Measurements from ENCODE around the gene CAP1.

CAP1 gene

GRCh38 chr1:40092706-40093639 lies 52.4 kb downstream of the CAP1 start:
- no peak for TF ChIP-seq YY1 (IDR thresholded peaks at IDR 0.05; ENCODE audit: insufficient read depth, insufficient read length)
- no peak for TF ChIP-seq SUZ12 (IDR thresholded peaks at IDR 0.05; ENCODE audit: extremely low read depth, insufficient read depth, insufficient read length)
- TF ChIP-seq ZNF274 (IDR thresholded peaks at IDR 0.05; ENCODE audit: low read depth, low read length), result no peak
- Histone ChIP-seq H3K4me3 (ENCODE audit: insufficient read length, low read depth) (no peak overlapping the region), H3K4me1 (ENCODE audit: insufficient read depth, insufficient read length) (peaks cover 7% of the 10 kb centered on the region), H3K36me3 (ENCODE audit: insufficient read depth, insufficient read length, low read length) (peaks cover 66% of the 10 kb centered on the region), H3K9ac (ENCODE audit: insufficient read length, low read depth) (no peak overlapping the region), H3K27me3 (ENCODE audit: insufficient read depth, insufficient read length) (no peaks in the 10 kb centered on the region), H3K9me3 (ENCODE audit: insufficient read depth, low read length) (no peaks in the 10 kb centered on the region)
- no peak for DNase-seq (ENCODE audit: low read depth, low spot score)

DNA sequence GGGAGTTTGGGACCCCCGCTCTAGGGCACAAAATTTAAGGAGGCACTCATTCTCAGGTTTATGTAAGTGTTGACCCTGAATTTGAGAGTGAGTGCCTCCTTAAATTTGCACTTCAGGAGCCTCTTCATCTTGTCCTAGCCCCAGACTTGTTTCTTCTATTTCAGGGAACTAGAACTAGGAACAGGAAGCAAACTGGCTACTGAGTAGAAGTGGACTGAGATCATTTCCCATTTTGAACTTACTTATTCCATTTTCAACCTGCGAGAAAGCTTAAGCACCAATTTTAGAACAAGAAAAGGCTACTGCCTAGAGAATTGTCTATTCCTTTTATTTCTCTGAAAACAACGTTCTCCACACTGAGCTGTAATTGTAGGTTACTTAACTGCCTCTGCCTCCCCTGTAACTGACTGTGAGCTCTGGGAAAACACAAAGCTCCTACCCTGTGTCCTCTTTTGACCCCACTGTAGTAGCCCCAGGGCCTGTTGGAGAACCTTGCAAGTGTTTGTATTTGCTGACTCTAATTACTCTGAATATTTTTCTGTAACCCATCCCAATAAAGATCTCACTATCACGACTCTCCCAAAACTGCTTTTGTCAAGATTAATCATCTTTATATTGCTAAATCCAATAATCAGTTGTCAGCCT lies 54.1 kb downstream of the CAP1 start:
- TF ChIP-seq SUZ12 (IDR thresholded peaks at IDR 0.05; ENCODE audit: extremely low read depth, insufficient read depth, insufficient read length) (no peak), ZNF274 (IDR thresholded peaks at IDR 0.05; ENCODE audit: low read depth, low read length) (no peak), YY1 (IDR thresholded peaks at IDR 0.05; ENCODE audit: insufficient read depth, insufficient read length) (no peak)
- Histone ChIP-seq H3K4me1 (ENCODE audit: insufficient read depth, insufficient read length) (peaks cover 7% of the 10 kb centered on the region), H3K9ac (ENCODE audit: insufficient read length, low read depth) (no peak overlapping the region), H3K36me3 (ENCODE audit: insufficient read depth, insufficient read length, low read length) (peaks cover 49% of the 10 kb centered on the region), H3K9me3 (ENCODE audit: insufficient read depth, low read length) (no peaks in the 10 kb centered on the region), H3K27me3 (ENCODE audit: insufficient read depth, insufficient read length) (no peaks in the 10 kb centered on the region), H3K4me3 (ENCODE audit: insufficient read length, low read depth) (no peak overlapping the region)
- no peak for DNase-seq (ENCODE audit: low read depth, low spot score)

DNA sequence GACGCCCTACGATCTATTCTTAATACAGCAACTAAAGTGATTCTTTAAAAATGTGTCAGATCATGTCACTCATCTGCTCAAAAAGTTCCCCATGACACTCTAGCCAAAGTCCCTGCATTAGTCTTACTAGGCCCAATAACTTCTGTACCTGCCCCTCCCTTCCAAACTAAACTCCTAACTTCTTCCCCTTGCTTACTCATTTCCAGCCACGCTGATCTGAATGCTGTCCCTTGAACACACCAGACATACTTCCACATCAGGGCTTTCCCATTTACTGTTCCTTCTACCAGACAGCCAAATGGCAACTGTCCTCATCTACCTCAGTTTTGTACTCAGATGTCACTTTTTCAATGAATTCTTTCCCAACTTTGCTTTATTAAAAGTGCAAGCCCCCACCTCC lies 55.3 kb downstream of the CAP1 start:
- H3K4me1 ChIP-seq (ENCODE audit: insufficient read depth, insufficient read length), result peaks cover 7% of the 10 kb centered on the region
- H3K9ac ChIP-seq (ENCODE audit: insufficient read length, low read depth), result no peak overlapping the region
- H3K27me3 ChIP-seq (ENCODE audit: insufficient read depth, insufficient read length), result no peaks in the 10 kb centered on the region
- H3K4me3 ChIP-seq (ENCODE audit: insufficient read length, low read depth), result no peak overlapping the region
- H3K36me3 ChIP-seq (ENCODE audit: insufficient read depth, insufficient read length, low read length), result peaks cover 37% of the 10 kb centered on the region
- DNase-seq (ENCODE audit: low read depth, low spot score), result no peak
- TF ChIP-seq YY1 (IDR thresholded peaks at IDR 0.05; ENCODE audit: insufficient read depth, insufficient read length) (no peak), ZNF274 (IDR thresholded peaks at IDR 0.05; ENCODE audit: low read depth, low read length) (no peak), SUZ12 (IDR thresholded peaks at IDR 0.05; ENCODE audit: extremely low read depth, insufficient read depth, insufficient read length) (no peak)
- no peaks in the 10 kb centered on the region for H3K9me3 ChIP-seq (ENCODE audit: insufficient read depth, low read length)

- H3K36me3 ChIP-seq (ENCODE audit: insufficient read depth, insufficient read length, low read length), result peaks cover 31% of the 10 kb centered on the region
- no peak for DNase-seq (ENCODE audit: low read depth, low spot score)
- no peak for TF ChIP-seq SUZ12 (IDR thresholded peaks at IDR 0.05; ENCODE audit: extremely low read depth, insufficient read depth, insufficient read length)
- no peak for TF ChIP-seq ZNF274 (IDR thresholded peaks at IDR 0.05; ENCODE audit: low read depth, low read length)
- no peak for TF ChIP-seq YY1 (IDR thresholded peaks at IDR 0.05; ENCODE audit: insufficient read depth, insufficient read length)
- H3K4me3 ChIP-seq (ENCODE audit: insufficient read length, low read depth), result peak overlapping the region; percentile 81
- peaks cover 7% of the 10 kb centered on the region for H3K4me1 ChIP-seq (ENCODE audit: insufficient read depth, insufficient read length)
- H3K9me3 ChIP-seq (ENCODE audit: insufficient read depth, low read length), result no peaks in the 10 kb centered on the region
- H3K27me3 ChIP-seq (ENCODE audit: insufficient read depth, insufficient read length), result no peaks in the 10 kb centered on the region
- peak overlapping the region; percentile 87 for H3K9ac ChIP-seq (ENCODE audit: insufficient read length, low read depth)
These were observed 56.1 kb downstream of the CAP1 start for GRCh38 chr1:40096646-40096976.

DNA sequence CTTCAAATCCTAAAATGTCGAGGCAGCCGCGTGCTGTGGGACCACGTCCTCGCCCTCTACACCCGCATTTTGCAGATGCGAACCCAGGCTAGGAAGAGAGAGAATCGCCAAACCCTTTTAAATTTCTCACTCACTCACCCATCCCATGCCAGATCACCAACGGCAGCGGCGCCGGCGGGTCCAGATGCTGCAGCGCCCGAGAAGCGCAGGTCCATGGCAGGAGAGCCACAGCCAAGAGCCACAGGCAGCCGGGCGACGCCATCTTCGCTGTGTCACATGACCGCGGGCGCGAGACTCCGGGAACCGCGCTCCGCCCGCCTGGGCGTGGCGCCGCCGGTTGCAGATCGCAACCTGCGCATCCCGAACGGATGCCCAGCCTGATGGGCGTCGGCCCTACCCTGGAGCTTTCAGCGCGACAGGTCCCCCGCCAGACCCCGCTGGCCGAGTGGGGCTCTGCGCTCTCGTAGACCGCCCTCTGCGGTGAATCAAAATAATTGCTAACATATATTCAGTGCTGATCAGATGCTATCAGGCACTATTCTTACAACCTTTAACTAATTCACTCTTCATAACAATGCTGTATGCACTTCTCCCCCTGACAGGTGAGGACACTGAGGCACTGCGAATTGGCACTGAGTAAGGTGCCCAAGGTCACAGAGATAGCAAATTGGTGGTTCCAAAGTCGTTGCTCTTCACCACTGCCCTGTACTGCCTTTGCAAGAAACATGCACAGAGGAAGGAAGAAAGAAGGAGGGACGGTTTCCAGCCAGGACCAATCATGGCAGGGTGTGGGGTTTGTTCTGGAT lies 56.7 kb downstream of the CAP1 start, which contains the start of gene PPT1:
Gene PPT1, minus strand, starts transcription at position 276 of the 806 bp plus-strand sequence. Its CDS starts 14 bp downstream, at position 262.
- Histone ChIP-seq H3K4me3 (ENCODE audit: insufficient read length, low read depth) (peak within 1 kb of the TSS; percentile 81), H3K9me3 (ENCODE audit: insufficient read depth, low read length) (peaks cover 5% of the 10 kb centered on the region; the same call in 1 of the 2 replicates), H3K4me1 (ENCODE audit: insufficient read depth, insufficient read length) (peaks cover 7% of the 10 kb centered on the region), H3K27me3 (ENCODE audit: insufficient read depth, insufficient read length) (no peaks in the 10 kb centered on the region), H3K9ac (ENCODE audit: insufficient read length, low read depth) (peak within 1 kb of the TSS; percentile 87), H3K36me3 (ENCODE audit: insufficient read depth, insufficient read length, low read length) (peaks cover 27% of the 10 kb centered on the region)
- TF ChIP-seq YY1 (IDR thresholded peaks at IDR 0.05; ENCODE audit: insufficient read depth, insufficient read length), result peak; percentile 90
- TF ChIP-seq SUZ12 (IDR thresholded peaks at IDR 0.05; ENCODE audit: extremely low read depth, insufficient read depth, insufficient read length), result no peak
- no peak for TF ChIP-seq ZNF274 (IDR thresholded peaks at IDR 0.05; ENCODE audit: low read depth, low read length)
- peak; percentile 80 for DNase-seq (ENCODE audit: low read depth, low spot score)

DNA sequence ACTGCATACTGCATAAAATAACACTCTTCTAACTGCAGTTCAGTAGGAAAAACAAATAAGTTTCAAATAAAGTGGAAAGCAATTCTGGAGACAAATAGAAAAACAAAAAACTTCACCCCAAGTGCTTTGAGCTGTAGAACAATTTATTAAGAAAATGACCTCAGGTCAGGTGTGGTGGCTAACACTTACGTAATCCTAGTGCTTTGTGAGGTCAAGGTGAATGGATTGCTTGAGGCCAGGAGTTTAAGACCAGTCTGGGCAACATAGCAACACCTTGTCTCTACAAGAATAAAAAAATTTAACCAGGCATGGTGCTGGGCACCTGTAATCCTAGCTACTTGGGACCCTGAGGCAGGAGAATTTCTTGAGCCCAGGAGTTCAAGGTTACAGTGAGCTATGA lies 61.5 kb downstream of the CAP1 start:
- H3K4me1 ChIP-seq (ENCODE audit: insufficient read depth, insufficient read length), result no peaks in the 10 kb centered on the region
- H3K9me3 ChIP-seq (ENCODE audit: insufficient read depth, low read length), result peaks cover 23% of the 10 kb centered on the region
- H3K9ac ChIP-seq (ENCODE audit: insufficient read length, low read depth), result no peak overlapping the region
- H3K36me3 ChIP-seq (ENCODE audit: insufficient read depth, insufficient read length, low read length), result no peaks in the 10 kb centered on the region
- DNase-seq (ENCODE audit: low read depth, low spot score), result no peak
- no peak overlapping the region for H3K4me3 ChIP-seq (ENCODE audit: insufficient read length, low read depth)
- no peaks in the 10 kb centered on the region for H3K27me3 ChIP-seq (ENCODE audit: insufficient read depth, insufficient read length)
- TF ChIP-seq YY1 (IDR thresholded peaks at IDR 0.05; ENCODE audit: insufficient read depth, insufficient read length) (no peak), ZNF274 (IDR thresholded peaks at IDR 0.05; ENCODE audit: low read depth, low read length) (no peak), SUZ12 (IDR thresholded peaks at IDR 0.05; ENCODE audit: extremely low read depth, insufficient read depth, insufficient read length) (no peak)

Measured in NT2/D1 (cell line).